OCI-LY7 (cell line): Measurements from ENCODE around the gene ARIH2. TPM values are rescaled to one million over a fixed set of nuclear protein-coding genes. Genes with fewer than 3 reads are reported as not detected.

ENCODE experiments used
- BruUV-seq: library from RNA; stranded (reverse); fragments of 400-500 nt; replicated peaks from 2 replicates; lab custom pipeline; 2021; lab: Mats Ljungman, UMichigan
- CTCF ChIA-PET: fragments of 300-600 bp; sonication (Branson Sonifier 250); formaldehyde crosslinking; loops from one replicate; lab custom pipeline; 2022; ENCODE audit warnings: antibody characterized with exemption; ENCODE audit not compliant: unreplicated experiment; lab: Charles Lee
- POLR2A ChIA-PET: fragments of 300-600 bp; sonication (Branson Sonifier 250); formaldehyde crosslinking; loops from one replicate; lab custom pipeline; 2022; ENCODE audit warnings: antibody characterized with exemption; lab: Charles Lee
- DNase-seq: peaks from one replicate; pipeline ENCODE4 v3.0.0-alpha.2; 2015; ENCODE audit warnings: low spot score
- H2AFZ ChIP-seq: fragments of 200-600 bp; sonication (generic), shearing (Covaris generic); 2 replicates; pipeline ENCODE4 v1.6.1; 2014; ENCODE audit warnings: mild to moderate bottlenecking, antibody characterized with exemption, low read length, moderate library complexity
- H3K27ac ChIP-seq: fragments of 200-600 bp; sonication (generic); 2 replicates; pipeline ENCODE4 v1.5.1; 2014; ENCODE audit warnings: mixed run types, low read depth, mild to moderate bottlenecking, moderate library complexity, low read length, inconsistent platforms; ENCODE audit not compliant: poor library complexity, severe bottlenecking
- H3K36me3 ChIP-seq: fragments of 200-600 bp; sonication (generic); 2 replicates; pipeline ENCODE4 v1.6.1; 2014; ENCODE audit warnings: mild to moderate bottlenecking, antibody characterized with exemption, low read length, moderate library complexity, mixed read lengths; ENCODE audit not compliant: insufficient read depth
- H3K4me1 ChIP-seq: fragments of 200-600 bp; sonication (generic); 2 replicates; pipeline ENCODE4 v1.5.1; 2014; ENCODE audit warnings: mild to moderate bottlenecking, low read length; ENCODE audit not compliant: insufficient read depth, poor library complexity, severe bottlenecking
- H3K4me2 ChIP-seq: fragments of 200-600 bp; sonication (generic); 2 replicates; pipeline ENCODE4 v1.6.1; 2014; ENCODE audit warnings: mild to moderate bottlenecking, low read length
- H3K4me3 ChIP-seq: fragments of 200-600 bp; sonication (generic); 2 replicates; pipeline ENCODE4 v1.5.1; 2014; ENCODE audit warnings: mild to moderate bottlenecking, low read depth, low read length; ENCODE audit not compliant: poor library complexity, severe bottlenecking
- H3K79me2 ChIP-seq: fragments of 200-600 bp; sonication (generic); 2 replicates; pipeline ENCODE4 v1.6.1; 2016; ENCODE audit warnings: low read depth, mild to moderate bottlenecking, low read length, moderate library complexity, mixed read lengths; ENCODE audit not compliant: insufficient read depth
- H3K9me2 ChIP-seq: fragments of 200-600 bp; sonication (generic); 2 replicates; pipeline ENCODE4 v1.6.1; 2016; ENCODE audit warnings: mild to moderate bottlenecking, low read length, mixed read lengths; ENCODE audit not compliant: insufficient read depth
- H3K9me3 ChIP-seq: fragments of 200-600 bp; sonication (generic); 2 replicates; pipeline ENCODE4 v1.6.1; 2014; ENCODE audit warnings: mild to moderate bottlenecking, mixed run types, low read length, mixed read lengths
- H4K20me1 ChIP-seq: fragments of 200-600 bp; sonication (generic); 2 replicates; pipeline ENCODE4 v1.6.1; 2014; ENCODE audit warnings: mild to moderate bottlenecking, antibody characterized with exemption, low read length, moderate library complexity, mixed read lengths; ENCODE audit not compliant: insufficient read depth
- EZH2phosphoT487 ChIP-seq: fragments of 200-600 bp; sonication (generic); IDR thresholded peaks from 2 replicates; pipeline ENCODE4 v1.6.1; 2018; ENCODE audit warnings: low read depth, borderline replicate concordance, mild to moderate bottlenecking, mixed run types, antibody characterized with exemption, low read length, moderate library complexity, mixed read lengths
- intact Hi-C: fragments of 100-400 bp; cut with micrococcal nuclease; formaldehyde crosslinking; loops from one replicate; pipeline ENCODE4 v1.10.0; 2022; ENCODE audit not compliant: unreplicated experiment
- total RNA-seq, 2 experiments: library from RNA; depleted of rRNA in 1 of 2; stranded (reverse); fragments of >200 nt in 1 of 2; shearing (Covaris generic) in 1 of 2; gene quantifications; 2 replicates each; pipeline ENCODE4 v1.2.3, GENCODE V29; 2014 to 2022
- TF ChIP-seq, protein P1 (sequence below): fragments of 200-600 bp; sonication (generic); conservative IDR thresholded peaks from 2 replicates; pipeline ENCODE4 v1.5.1; 2014; ENCODE audit warnings: mild to moderate bottlenecking, antibody characterized with exemption, low read length, moderate library complexity, mixed read lengths

Gene ARIH2
- total RNA-seq, 2 experiments from 2014 or later = 124 to 131 TPM

DNA sequence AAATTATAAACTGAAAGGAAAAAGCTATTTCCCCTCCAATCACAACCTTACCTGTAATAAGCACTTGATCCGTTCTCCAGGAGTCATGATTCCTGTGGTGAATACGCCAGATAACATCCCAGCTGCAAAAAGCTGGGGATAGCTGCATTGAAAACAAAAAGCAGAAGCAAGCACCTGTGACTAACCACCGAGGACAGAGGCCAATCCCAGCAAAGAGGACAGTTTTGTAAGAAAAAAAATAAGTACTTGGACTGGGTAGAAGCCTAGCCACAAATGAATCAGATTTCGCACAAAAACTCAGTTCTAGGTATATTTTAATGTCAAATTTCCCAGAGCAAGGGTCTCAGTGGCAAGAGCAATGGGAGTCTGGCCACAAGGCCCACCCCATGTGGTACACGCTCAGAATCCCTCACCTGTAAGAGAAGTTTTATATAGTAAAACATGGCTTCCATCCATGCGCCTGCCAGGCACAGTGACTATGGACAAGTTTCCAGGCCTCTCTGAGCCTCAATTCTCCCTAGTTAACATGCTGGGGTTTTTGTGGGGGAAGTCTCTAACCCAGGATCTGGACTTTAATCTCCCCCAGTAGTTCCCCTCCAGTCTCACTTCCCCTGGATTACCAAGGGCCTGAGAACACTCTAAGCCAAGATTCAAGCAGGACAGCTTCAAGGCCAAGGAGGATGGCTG is 39.2 kb upstream of the ARIH2 start:
- H4K20me1 ChIP-seq = no peaks in the 10 kb centered on the region
- H3K27ac ChIP-seq = no peak overlapping the region
- no peak overlapping the region for H2AFZ ChIP-seq
- no peaks in the 10 kb centered on the region for H3K9me2 ChIP-seq
- H3K4me2 ChIP-seq = no peak overlapping the region
- intact Hi-C loops = no loop called here
- ChIA-PET POLR2A (interaction anchor here (0.6 kb wide), 1 partner anchor 210 kb away, joined by 3 read pairs; no protein-coding TSS in a partner anchor), CTCF (no interaction called here)
- no peaks in the 10 kb centered on the region for H3K4me1 ChIP-seq
- no peaks in the 10 kb centered on the region for H3K9me3 ChIP-seq
- TF ChIP-seq, protein P1, sequence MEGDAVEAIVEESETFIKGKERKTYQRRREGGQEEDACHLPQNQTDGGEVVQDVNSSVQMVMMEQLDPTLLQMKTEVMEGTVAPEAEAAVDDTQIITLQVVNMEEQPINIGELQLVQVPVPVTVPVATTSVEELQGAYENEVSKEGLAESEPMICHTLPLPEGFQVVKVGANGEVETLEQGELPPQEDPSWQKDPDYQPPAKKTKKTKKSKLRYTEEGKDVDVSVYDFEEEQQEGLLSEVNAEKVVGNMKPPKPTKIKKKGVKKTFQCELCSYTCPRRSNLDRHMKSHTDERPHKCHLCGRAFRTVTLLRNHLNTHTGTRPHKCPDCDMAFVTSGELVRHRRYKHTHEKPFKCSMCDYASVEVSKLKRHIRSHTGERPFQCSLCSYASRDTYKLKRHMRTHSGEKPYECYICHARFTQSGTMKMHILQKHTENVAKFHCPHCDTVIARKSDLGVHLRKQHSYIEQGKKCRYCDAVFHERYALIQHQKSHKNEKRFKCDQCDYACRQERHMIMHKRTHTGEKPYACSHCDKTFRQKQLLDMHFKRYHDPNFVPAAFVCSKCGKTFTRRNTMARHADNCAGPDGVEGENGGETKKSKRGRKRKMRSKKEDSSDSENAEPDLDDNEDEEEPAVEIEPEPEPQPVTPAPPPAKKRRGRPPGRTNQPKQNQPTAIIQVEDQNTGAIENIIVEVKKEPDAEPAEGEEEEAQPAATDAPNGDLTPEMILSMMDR = no peak
- no peak for TF ChIP-seq EZH2phosphoT487
- DNase-seq = no peak
- H3K4me3 ChIP-seq = no peak overlapping the region
- H3K79me2 ChIP-seq = no peaks in the 10 kb centered on the region
- BruUV-seq = no TSS peak
- H3K36me3 ChIP-seq = peaks cover 9% of the 10 kb centered on the region; the same call in 1 of the 2 replicates

DNA sequence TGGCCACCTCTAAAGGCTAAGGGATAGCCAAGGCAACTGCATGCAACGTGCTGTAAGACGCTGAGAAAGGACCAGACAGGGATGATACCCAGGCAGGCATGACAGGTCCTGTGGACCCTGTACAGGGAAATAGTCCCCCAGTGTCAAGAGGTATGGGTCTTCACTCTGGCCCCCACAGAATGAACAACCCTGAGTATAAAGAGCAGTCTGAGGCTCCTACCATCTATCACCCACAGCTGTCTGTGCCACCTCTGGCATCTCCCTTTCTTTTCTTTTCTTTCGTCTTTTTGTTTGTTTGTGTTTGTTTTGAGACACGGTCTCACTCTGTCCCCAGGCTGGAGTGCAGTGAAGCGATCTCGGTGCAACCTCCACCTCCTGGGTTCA is 38.7 kb upstream of the ARIH2 start:
- no peak overlapping the region for H3K27ac ChIP-seq
- no peak overlapping the region for H2AFZ ChIP-seq
- peaks cover 9% of the 10 kb centered on the region; the same call in 1 of the 2 replicates for H3K36me3 ChIP-seq
- TF ChIP-seq EZH2phosphoT487 = no peak
- TF ChIP-seq, protein P1 = no peak
- intact Hi-C loops = no loop called here
- H3K9me3 ChIP-seq = no peaks in the 10 kb centered on the region
- POLR2A ChIA-PET = interaction anchor here (0.6 kb wide), 1 partner anchor 211 kb away, joined by 3 read pairs; no protein-coding TSS in a partner anchor
- H3K79me2 ChIP-seq = no peaks in the 10 kb centered on the region
- H3K4me1 ChIP-seq = no peaks in the 10 kb centered on the region
- H4K20me1 ChIP-seq = no peaks in the 10 kb centered on the region
- no peak for DNase-seq
- H3K4me2 ChIP-seq = no peak overlapping the region
- no TSS peak for BruUV-seq
- no peaks in the 10 kb centered on the region for H3K9me2 ChIP-seq
- H3K4me3 ChIP-seq = no peak overlapping the region
- CTCF ChIA-PET = no interaction called here

DNA sequence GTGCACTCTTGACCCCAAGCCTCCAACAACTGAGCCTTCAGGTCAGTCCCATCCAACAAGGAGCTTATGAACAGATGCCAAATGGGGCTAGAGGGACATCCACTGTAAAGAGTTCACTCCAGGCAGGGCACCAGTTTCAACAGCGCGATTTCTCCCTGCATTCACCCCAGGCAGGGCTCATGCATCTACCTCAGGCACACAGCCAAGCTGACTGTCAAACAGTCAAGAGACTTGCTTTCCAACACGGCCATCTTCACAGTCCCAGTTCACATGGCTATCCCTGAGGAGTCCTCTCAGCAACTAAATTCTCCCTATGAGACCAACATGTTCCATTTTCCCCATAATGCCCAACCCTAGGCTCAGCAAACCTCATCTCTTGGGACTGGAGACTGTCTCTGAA is 37.6 kb upstream of the ARIH2 start:
- Histone ChIP-seq H4K20me1 (no peaks in the 10 kb centered on the region), H3K4me2 (no peak overlapping the region), H3K4me1 (no peaks in the 10 kb centered on the region), H2AFZ (no peak overlapping the region), H3K4me3 (no peak overlapping the region), H3K9me3 (no peaks in the 10 kb centered on the region), H3K36me3 (peaks cover 9% of the 10 kb centered on the region; the same call in 1 of the 2 replicates), H3K27ac (no peak overlapping the region), H3K79me2 (no peaks in the 10 kb centered on the region), H3K9me2 (no peaks in the 10 kb centered on the region)
- BruUV-seq = no TSS peak
- no peak for TF ChIP-seq EZH2phosphoT487
- TF ChIP-seq, protein P1 = no peak
- intact Hi-C loops = no loop called here
- CTCF ChIA-PET = interaction anchor here (1.0 kb wide), 1 partner anchor 17 kb away, joined by 3 read pairs; no protein-coding TSS in a partner anchor
- no peak for DNase-seq
- POLR2A ChIA-PET = no interaction called here
